Right lobe of liver (tissue), 6 donors: Measurements from ENCODE around the gene PCSK6. TPM values are rescaled to one million over a fixed set of nuclear protein-coding genes. Genes with fewer than 3 reads are reported as not detected.
A peak's percentile ranks its signal among the peaks of the same experiment; 100 is the strongest.

Experiments
- ATAC-seq, 4 donors: fragments of 200-7000 bp; cut with Tn5 transposase; one replicate each; pipeline ENCODE4 v1.9.1; 2020; ENCODE audit warnings: mild to moderate bottlenecking in 4 of 4, moderate library complexity in 4 of 4
- DNase-seq, 3 donors: peaks; one replicate each; pipeline ENCODE4 v3.0.0-alpha.2; 2020
- H3K27ac ChIP-seq, 3 donors: fragments of 200-600 bp; one replicate each; pipeline ENCODE4 v1.8.0; 2022
- H3K27me3 ChIP-seq, 2 donors: fragments of 200-600 bp; one replicate each; pipeline ENCODE4 v1.8.0; 2022
- H3K36me3 ChIP-seq, 4 donors: fragments of 200-600 bp; sonication (generic) in 1 of 4; one replicate each; pipeline versions ENCODE4 v1.5.1 to v1.8.0; 2017 to 2022; ENCODE audit warnings: control low read depth in 1 of 4
- H3K4me1 ChIP-seq, 4 donors: fragments of 200-600 bp; sonication (generic) in 1 of 4; one replicate each; pipeline versions ENCODE4 v1.5.1 to v1.8.0; 2017 to 2022; ENCODE audit warnings: control low read depth in 1 of 4
- H3K4me3 ChIP-seq, 3 donors: fragments of 200-600 bp; one replicate each; pipeline ENCODE4 v1.8.0; 2022
- H3K9me3 ChIP-seq, 4 donors: fragments of 200-600 bp; sonication (generic) in 1 of 4; one replicate each; pipeline versions ENCODE4 v1.5.1 to v1.8.0; 2017 to 2022; ENCODE audit warnings: control low read depth in 1 of 4
- CTCF ChIP-seq, 4 donors: fragments of 200-600 bp in 3 of 4; fragments of 450-650 bp in 1 of 4; IDR thresholded peaks; one replicate each; pipeline versions ENCODE4 v1.5.1 to v1.8.0; 2016 to 2022; ENCODE audit warnings: antibody characterized with exemption in 4 of 4, mild to moderate bottlenecking in 2 of 4
- POLR2A ChIP-seq: fragments of 450-650 bp; IDR thresholded peaks from one replicate; pipeline ENCODE4 v1.6.1; 2017; ENCODE audit warnings: antibody characterized with exemption, mild to moderate bottlenecking
- WGBS: methylation state at CpG from one replicate; pipeline ENCODE4 v1.1.6; 2018; ENCODE audit warnings: low coverage, low lambda C conversion rate; ENCODE audit not compliant: insufficient coverage; ENCODE audit errors: missing lambda C conversion rate; 5-methylcytosine and 5-hydroxymethylcytosine counted together
- intact Hi-C, 2 donors: fragments of 100-400 bp; cut with DNase I; formaldehyde crosslinking; loops; one replicate each; pipeline versions ENCODE4 v1.11.2 to v1.14.1; 2022
- total RNA-seq, 6 experiments: library from RNA; depleted of rRNA in 2 of 6; stranded (reverse); fragments of >200 nt in 2 of 6; fragmentation: NEBNext Ultra II Directional in 3 of 6; extraction: Animal tissue kit (Norgen Biotek cat#: 25700) in 3 of 6; gene quantifications; one replicate each; pipeline versions ENCODE4 v1.1.0 to v1.2.4, GENCODE V29; 2016 to 2023
- donor health status: DM: no; HTN: yes; CAD: no.
- donor health status: DM: no; HTN: no; CAD: no.
- donor health status: DM: no; HTN: no; CAD: no.
- donor health status: DM: no; HTN: yes; CAD: no.
- donor health status: DM: no; HTN: yes; CAD: no.

Gene PCSK6
- total RNA-seq, 6 experiments from 2014 or later = 165 to 218 (median 207) TPM

- intact Hi-C loops = no loop called here
- TF ChIP-seq POLR2A (no peak), CTCF (IDR thresholded peaks at IDR 0.05) (no peak)
Measured at GRCh38 chr15:101503296-101503599, 13.7 kb upstream of the PCSK6 start.

GRCh38 chr15:101502572-101503295 is 13.2 kb upstream of the PCSK6 start:
- Histone ChIP-seq H3K4me3 (no peak overlapping the region), H3K9me3 (no peaks in the 10 kb centered on the region), H3K36me3 (no peaks in the 10 kb centered on the region), H3K4me1 (peaks cover 0 to 29% (median 12%) of the 10 kb centered on the region in 4 donors), H3K27me3 (no peaks in the 10 kb centered on the region), H3K27ac (no peak overlapping the region)
- DNase-seq (no peak), ATAC-seq (no peak)
- intact Hi-C loops = no loop called here
- TF ChIP-seq POLR2A (no peak), CTCF (IDR thresholded peaks at IDR 0.05) (no peak)
- 65% methylated on average over 6 of the region's 23 CpGs for WGBS

More at GRCh38 chr15:101503296-101503599, 13.7 kb upstream of the PCSK6 start:
- no peak overlapping the region for H3K27ac ChIP-seq
- H3K4me3 ChIP-seq = no peak overlapping the region
- 80% methylated on average over 1 of the region's 9 CpGs for WGBS
- no peaks in the 10 kb centered on the region for H3K27me3 ChIP-seq
- peaks cover 0 to 29% (median 12%) of the 10 kb centered on the region in 4 donors for H3K4me1 ChIP-seq
- H3K36me3 ChIP-seq = no peaks in the 10 kb centered on the region
- H3K9me3 ChIP-seq = no peaks in the 10 kb centered on the region
- no peak for ATAC-seq
- DNase-seq = no peak

GRCh38 chr15:101501703-101502373 is 12.3 kb upstream of the PCSK6 start:
- Histone ChIP-seq H3K36me3 (no peaks in the 10 kb centered on the region), H3K9me3 (no peaks in the 10 kb centered on the region), H3K27ac (peak overlapping the region in 2 of 3 donors; percentile 84 to 88), H3K4me3 (no peak overlapping the region), H3K27me3 (no peaks in the 10 kb centered on the region), H3K4me1 (peaks cover 0 to 29% (median 12%) of the 10 kb centered on the region in 4 donors)
- intact Hi-C loops = no loop called here
- DNase-seq = no peak
- WGBS = 0% methylated on average over 1 of the region's 23 CpGs
- ATAC-seq = peak in 2 of 4 donors; percentile 4 to 6
- TF ChIP-seq POLR2A (no peak), CTCF (IDR thresholded peaks at IDR 0.05) (peak; percentile 16 to 45 (median 37))

- TF ChIP-seq CTCF (IDR thresholded peaks at IDR 0.05) = no peak
- TF ChIP-seq POLR2A = no peak
- Histone ChIP-seq H3K27ac (peak overlapping the region; percentile 64 to 88 (median 84)), H3K4me1 (peaks cover 0 to 29% (median 12%) of the 10 kb centered on the region in 4 donors), H3K4me3 (no peak overlapping the region), H3K9me3 (no peaks in the 10 kb centered on the region), H3K27me3 (no peaks in the 10 kb centered on the region), H3K36me3 (no peaks in the 10 kb centered on the region)
- intact Hi-C loops = no loop called here
- 29% methylated on average over 2 of the region's 4 CpGs for WGBS
- DNase-seq = peak in 1 of 3 donors; percentile 69
- ATAC-seq = peak; percentile 47 to 70 (median 67)
Measured at GRCh38 chr15:101500865-101501551, 11.5 kb upstream of the PCSK6 start.
